Measurements from ENCODE around the gene MCF2L.

DNA sequence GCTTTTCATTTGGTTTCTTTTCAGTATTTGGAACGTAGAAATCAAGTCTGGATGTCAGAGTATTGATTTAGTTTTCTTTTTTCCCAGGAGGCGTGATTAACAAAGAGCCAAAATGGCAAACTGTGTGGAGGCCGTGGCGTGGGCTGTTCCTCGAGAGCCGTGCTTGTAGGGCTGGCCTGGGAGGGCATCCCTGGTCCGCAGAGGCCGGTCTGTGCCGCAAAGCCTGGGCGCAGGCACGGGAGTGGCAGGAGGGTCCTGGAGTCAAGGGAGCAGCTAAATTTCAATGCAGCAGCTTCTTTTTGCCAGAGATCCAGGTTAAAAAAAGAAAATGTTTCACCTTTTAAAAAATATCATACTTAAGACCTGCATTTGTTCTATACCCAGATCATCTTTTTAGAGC lies 13.1 kb upstream of the MCF2L start:
- TF ChIP-seq POLR2A (IDR thresholded peaks at IDR 0.05), result no peak
- TF ChIP-seq CTCF (IDR thresholded peaks at IDR 0.05), result no peak
